Activated T-helper 1 cell treated with anti-CD3 and anti-CD28 coated beads, Interleukin-12 subunit alpha, Interleukin-12 subunit beta, Interleukin-2, Interleukin-4 antibody, amounts not matched to agents 30 ng/mL and 10 ng/mL and 1 ng/mL, durations not matched to agents 14 hours and 24 hours and 36 hours (primary cell): Measurements from ENCODE around the gene H2AZ2. TPM values are rescaled to one million over a fixed set of nuclear protein-coding genes. Genes with fewer than 3 reads are reported as not detected.
A peak's percentile ranks its signal among the peaks of the same experiment; 100 is the strongest.

Experiments used
- DNase-seq: peaks from one replicate; pipeline ENCODE4 v3.0.0; 2021; ENCODE audit warnings: low spot score
- H3K27ac Mint-ChIP-seq: one replicate; pipeline ENCODE4 v1.8.0; 2021; ENCODE audit warnings: mild to moderate bottlenecking, mixed read lengths
- H3K27me3 Mint-ChIP-seq: one replicate; pipeline ENCODE4 v1.8.0; 2022; ENCODE audit warnings: mild to moderate bottlenecking, moderate library complexity, mixed read lengths; ENCODE audit not compliant: insufficient read depth
- H3K36me3 Mint-ChIP-seq: one replicate; pipeline ENCODE4 v1.8.0; 2021; ENCODE audit warnings: low read depth, mixed read lengths
- H3K4me1 Mint-ChIP-seq: one replicate; pipeline ENCODE4 v1.8.0; 2021; ENCODE audit warnings: low read depth, mixed read lengths
- H3K4me3 Mint-ChIP-seq: one replicate; pipeline ENCODE4 v1.8.0; 2021; ENCODE audit warnings: mild to moderate bottlenecking, moderate library complexity, mixed read lengths
- H3K9me3 Mint-ChIP-seq: one replicate; pipeline ENCODE4 v1.8.0; 2021; ENCODE audit warnings: mixed read lengths
- intact Hi-C: fragments of 100-400 bp; cut with micrococcal nuclease; formaldehyde crosslinking; loops from one replicate; pipeline ENCODE4 v1.15.1; 2024
- total RNA-seq: library from RNA; stranded (reverse); gene quantifications from 2 replicates; pipeline ENCODE4 v1.2.3, GENCODE V29; 2022

H2AZ2 gene
- total RNA-seq, 1 donor from 2014 or later = 187 TPM

DNA sequence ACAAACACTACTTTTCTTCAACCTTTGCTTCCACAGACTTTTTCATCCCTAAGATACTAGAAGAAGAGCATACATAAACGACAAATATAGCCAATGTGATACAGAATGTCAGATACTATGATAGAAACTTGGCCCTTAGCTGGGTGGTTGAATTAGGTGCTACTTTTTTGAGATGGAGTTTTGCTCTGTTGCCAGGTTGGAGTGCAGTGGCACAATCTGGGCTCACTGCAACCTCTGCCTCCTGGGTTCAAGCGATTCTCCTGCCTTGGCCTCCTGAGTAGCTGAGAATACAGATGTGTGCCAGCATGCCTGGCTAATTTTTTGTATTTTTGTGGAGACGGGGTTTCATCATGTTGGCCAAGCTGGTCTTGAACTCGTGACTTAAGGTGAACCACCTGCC lies 47.9 kb downstream of the H2AZ2 start:
- peaks cover 34% of the 10 kb centered on the region for H3K4me1 Mint-ChIP-seq
- H3K9me3 Mint-ChIP-seq = no peaks in the 10 kb centered on the region
- intact Hi-C loops = no loop called here
- H3K4me3 Mint-ChIP-seq = peak overlapping the region; percentile 12
- peaks cover 57% of the 10 kb centered on the region for H3K36me3 Mint-ChIP-seq
- DNase-seq = no peak
- H3K27ac Mint-ChIP-seq = peak overlapping the region; percentile 4
- no peaks in the 10 kb centered on the region for H3K27me3 Mint-ChIP-seq

GRCh38 chr7:44798649-44799305 lies 49.1 kb downstream of the H2AZ2 start:
- Mint-ChIP-seq H3K4me3 (peak overlapping the region; percentile 94), H3K27ac (peak overlapping the region; percentile 50), H3K4me1 (peaks cover 34% of the 10 kb centered on the region), H3K36me3 (peaks cover 57% of the 10 kb centered on the region), H3K9me3 (no peaks in the 10 kb centered on the region), H3K27me3 (no peaks in the 10 kb centered on the region)
- DNase-seq = no peak
- intact Hi-C loops = loop anchor here (1.0 kb wide), 1 partner anchor 117 kb away; no protein-coding TSS in a partner anchor

GRCh38 chr7:44797329-44798258 lies 50.3 kb downstream of the H2AZ2 start:
- Mint-ChIP-seq H3K4me1 (peaks cover 34% of the 10 kb centered on the region), H3K9me3 (no peaks in the 10 kb centered on the region), H3K36me3 (peaks cover 48% of the 10 kb centered on the region), H3K27me3 (no peaks in the 10 kb centered on the region), H3K4me3 (peak overlapping the region; percentile 94), H3K27ac (peak overlapping the region; percentile 94)
- peak; percentile 81 for DNase-seq
- intact Hi-C loops = loop anchor here (1.0 to 2.0 kb wide), 8 partner anchors 51 to 675 kb away; partner anchors contain the start of genes H2AZ2, MYO1G, POLD2 and TBRG4

- no peaks in the 10 kb centered on the region for H3K27me3 Mint-ChIP-seq
- peak within 1 kb of the TSS; percentile 94 for H3K4me3 Mint-ChIP-seq
These were observed 51.2 kb downstream of the H2AZ2 start, which contains the start of gene PPIA for GRCh38 chr7:44796504-44797328. Gene PPIA, plus strand, starts transcription at chr7:44796681. Its CDS starts 44 bp downstream, at chr7:44796725.

GRCh38 chr7:44796034-44796503 lies 51.8 kb downstream of the H2AZ2 start:
- H3K9me3 Mint-ChIP-seq = no peaks in the 10 kb centered on the region
- no peaks in the 10 kb centered on the region for H3K27me3 Mint-ChIP-seq
- H3K36me3 Mint-ChIP-seq = peaks cover 35% of the 10 kb centered on the region
- H3K27ac Mint-ChIP-seq = peak overlapping the region; percentile 93
- H3K4me1 Mint-ChIP-seq = peaks cover 26% of the 10 kb centered on the region
- intact Hi-C loops = loop anchor here (1.0 to 2.0 kb wide), 14 partner anchors 48 to 714 kb away; partner anchors contain the start of genes MYO1G, OGDH, POLD2 and POLM
- H3K4me3 Mint-ChIP-seq = peak overlapping the region; percentile 94
- DNase-seq = no peak

More at GRCh38 chr7:44796504-44797328, 51.2 kb downstream of the H2AZ2 start, which contains the start of gene PPIA:
- intact Hi-C loops = loop anchor here (1.0 to 2.0 kb wide), 16 partner anchors 48 to 714 kb away; partner anchors contain the start of genes H2AZ2, MYO1G, OGDH and POLD2
- H3K27ac Mint-ChIP-seq = peak within 1 kb of the TSS; percentile 94
- H3K9me3 Mint-ChIP-seq = no peaks in the 10 kb centered on the region
- H3K36me3 Mint-ChIP-seq = peaks cover 42% of the 10 kb centered on the region
- H3K4me1 Mint-ChIP-seq = peaks cover 32% of the 10 kb centered on the region
- DNase-seq = peak; percentile 99

DNA sequence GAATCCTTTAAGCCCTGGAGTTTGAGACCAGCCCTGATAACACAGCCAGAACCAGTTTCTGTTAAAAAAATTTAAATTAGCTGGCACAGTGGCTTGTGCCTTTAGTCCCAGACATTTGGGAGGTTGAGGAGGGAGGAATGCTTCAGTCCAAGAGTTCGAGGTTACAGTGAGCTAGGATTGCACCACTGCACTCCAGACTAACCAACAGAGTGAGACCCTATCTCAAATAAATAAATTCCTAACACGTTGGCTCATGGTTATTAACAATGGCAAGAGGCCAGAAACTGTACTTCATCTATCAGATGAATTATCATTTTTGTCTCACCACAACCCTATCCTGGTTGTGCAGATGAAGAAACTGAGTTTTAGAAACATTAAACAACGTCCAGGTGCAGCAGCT lies 53.6 kb downstream of the H2AZ2 start:
- no peak for DNase-seq
- peaks cover 19% of the 10 kb centered on the region for H3K36me3 Mint-ChIP-seq
- H3K4me3 Mint-ChIP-seq = no peak overlapping the region
- peaks cover 16% of the 10 kb centered on the region for H3K4me1 Mint-ChIP-seq
- no peak overlapping the region for H3K27ac Mint-ChIP-seq
- intact Hi-C loops = no loop called here
- H3K27me3 Mint-ChIP-seq = no peaks in the 10 kb centered on the region
- H3K9me3 Mint-ChIP-seq = no peaks in the 10 kb centered on the region

GRCh38 chr7:44793919-44794318 lies 54.0 kb downstream of the H2AZ2 start:
- intact Hi-C loops = no loop called here
- Mint-ChIP-seq H3K36me3 (peaks cover 16% of the 10 kb centered on the region), H3K9me3 (no peaks in the 10 kb centered on the region), H3K27me3 (no peaks in the 10 kb centered on the region), H3K4me3 (no peak overlapping the region), H3K4me1 (peaks cover 13% of the 10 kb centered on the region), H3K27ac (no peak overlapping the region)
- no peak for DNase-seq

DNA sequence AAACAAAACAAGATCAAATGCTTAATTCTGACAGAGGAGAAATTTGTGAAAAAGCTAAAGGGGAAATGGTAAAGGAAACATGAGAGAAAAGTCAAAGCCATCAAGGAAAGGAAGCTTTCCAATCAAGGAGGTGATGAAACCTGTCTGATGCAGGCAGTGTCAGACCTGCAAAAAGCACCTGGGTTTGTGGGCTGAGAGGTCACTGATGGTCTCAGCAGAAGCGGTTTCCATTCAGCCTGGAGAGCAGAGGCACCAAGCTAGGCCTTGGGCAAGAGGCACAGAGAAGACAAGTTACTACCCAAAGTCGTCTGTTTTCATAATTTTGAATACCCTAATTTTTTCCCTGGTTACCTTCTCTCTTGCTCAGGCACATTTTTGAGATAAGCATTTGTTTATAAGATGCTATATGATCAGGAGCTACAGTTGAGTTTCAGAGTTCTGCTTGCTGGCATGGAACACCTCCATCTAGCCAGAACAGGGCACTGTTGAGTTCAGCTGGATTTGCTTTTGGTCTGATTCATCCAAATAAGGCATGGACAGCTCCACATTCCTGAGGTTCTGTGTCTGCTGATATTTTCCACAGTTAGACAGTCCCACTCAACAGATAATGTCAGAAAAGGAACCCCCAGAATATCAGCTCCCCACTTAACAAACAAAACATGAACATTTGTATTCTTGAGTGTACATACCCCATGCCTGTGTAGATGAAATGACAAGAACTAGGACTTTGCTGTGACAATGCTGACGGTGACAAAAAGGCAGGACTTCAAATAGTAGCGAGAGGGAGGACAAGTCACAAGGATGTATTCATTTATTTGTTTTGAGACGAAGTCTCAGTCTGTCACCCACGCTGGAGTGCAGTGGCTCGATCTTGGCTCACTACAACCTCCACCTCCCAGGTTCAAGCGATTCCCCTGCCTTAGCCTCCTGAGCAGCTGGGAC lies 56.3 kb downstream of the H2AZ2 start:
- Mint-ChIP-seq H3K4me1 (no peaks in the 10 kb centered on the region), H3K27me3 (no peaks in the 10 kb centered on the region), H3K9me3 (no peaks in the 10 kb centered on the region), H3K36me3 (no peaks in the 10 kb centered on the region), H3K27ac (no peak overlapping the region), H3K4me3 (no peak overlapping the region)
- intact Hi-C loops = no loop called here
- no peak for DNase-seq

GRCh38 chr7:44789990-44790389 lies 57.9 kb downstream of the H2AZ2 start:
- no peaks in the 10 kb centered on the region for H3K36me3 Mint-ChIP-seq
- H3K4me1 Mint-ChIP-seq = no peaks in the 10 kb centered on the region
- H3K9me3 Mint-ChIP-seq = no peaks in the 10 kb centered on the region
- H3K4me3 Mint-ChIP-seq = no peak overlapping the region
- H3K27ac Mint-ChIP-seq = no peak overlapping the region
- DNase-seq = no peak
- intact Hi-C loops = no loop called here
- no peaks in the 10 kb centered on the region for H3K27me3 Mint-ChIP-seq

- peaks cover 11% of the 10 kb centered on the region for H3K9me3 Mint-ChIP-seq
- no peaks in the 10 kb centered on the region for H3K27me3 Mint-ChIP-seq
- no peak overlapping the region for H3K4me3 Mint-ChIP-seq
- H3K36me3 Mint-ChIP-seq = peaks cover 5% of the 10 kb centered on the region
- no peak overlapping the region for H3K27ac Mint-ChIP-seq
- intact Hi-C loops = no loop called here
- DNase-seq = no peak
- no peaks in the 10 kb centered on the region for H3K4me1 Mint-ChIP-seq
These were observed 60.1 kb downstream of the H2AZ2 start for GRCh38 chr7:44787762-44788161.

DNA sequence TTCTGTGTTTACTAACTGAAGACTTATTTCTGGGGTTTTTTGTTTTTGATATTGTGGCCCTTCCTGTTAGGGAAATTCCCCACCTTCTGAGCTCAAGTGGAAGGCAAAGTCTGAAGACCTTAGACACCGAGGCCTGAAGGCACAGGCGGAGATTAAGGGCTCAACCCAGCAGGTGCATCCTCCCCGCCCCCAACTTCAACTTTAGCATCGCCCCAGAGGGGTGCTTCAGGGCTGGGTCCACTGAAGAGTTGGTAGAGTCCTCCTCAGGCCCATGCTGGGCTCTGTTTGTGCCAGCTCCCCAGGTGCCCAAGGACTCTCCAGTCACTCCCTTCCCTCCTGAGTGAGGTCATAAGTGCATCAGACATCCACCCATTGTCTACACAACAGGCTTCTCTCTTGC lies 60.8 kb downstream of the H2AZ2 start:
- H3K4me3 Mint-ChIP-seq = no peak overlapping the region
- H3K36me3 Mint-ChIP-seq = peaks cover 5% of the 10 kb centered on the region
- intact Hi-C loops = no loop called here
- peaks cover 18% of the 10 kb centered on the region for H3K9me3 Mint-ChIP-seq
- H3K4me1 Mint-ChIP-seq = no peaks in the 10 kb centered on the region
- peaks cover 2% of the 10 kb centered on the region for H3K27me3 Mint-ChIP-seq
- H3K27ac Mint-ChIP-seq = no peak overlapping the region
- DNase-seq = no peak
